Mucosa of stomach (tissue), 1 donor: ENCODE data around the gene AATK.

ENCODE experiments used
- H3K27me3 ChIP-seq: one replicate; pipeline ENCODE4 v1.7.0; 2013; ENCODE audit warnings: mild to moderate bottlenecking, low read length; ENCODE audit not compliant: control insufficient read depth, insufficient read depth
- H3K36me3 ChIP-seq: one replicate; pipeline ENCODE4 v1.7.0; 2013; ENCODE audit warnings: low read length; ENCODE audit not compliant: control insufficient read depth, insufficient read depth
- H3K4me1 ChIP-seq: one replicate; pipeline ENCODE4 v1.7.0; 2013; ENCODE audit warnings: mild to moderate bottlenecking, low read length; ENCODE audit not compliant: control insufficient read depth, insufficient read depth
- H3K4me3 ChIP-seq: one replicate; pipeline ENCODE4 v1.7.0; 2013; ENCODE audit warnings: low read length
- H3K9ac ChIP-seq: one replicate; pipeline ENCODE4 v1.7.0; 2013; ENCODE audit warnings: mild to moderate bottlenecking, low read length, moderate library complexity
- H3K9me3 ChIP-seq: one replicate; pipeline ENCODE4 v1.7.0; 2013; ENCODE audit warnings: mild to moderate bottlenecking, low read length, moderate library complexity; ENCODE audit not compliant: control insufficient read depth
- donor health status: Pancreatic carcinoma.

The AATK gene

GRCh38 chr17:81163051-81163695 lies 2.8 kb downstream of the AATK start:
- peaks cover 30% of the 10 kb centered on the region for H3K27me3 ChIP-seq
- H3K9ac ChIP-seq = no peak overlapping the region

GRCh38 chr17:81162491-81162890 lies 3.5 kb downstream of the AATK start:
- Histone ChIP-seq H3K4me3 (no peak overlapping the region), H3K9me3 (no peaks in the 10 kb centered on the region), H3K4me1 (peaks cover 5% of the 10 kb centered on the region), H3K9ac (no peak overlapping the region), H3K36me3 (no peaks in the 10 kb centered on the region), H3K27me3 (peaks cover 30% of the 10 kb centered on the region)

More at GRCh38 chr17:81163051-81163695, 2.8 kb downstream of the AATK start:
- no peaks in the 10 kb centered on the region for H3K36me3 ChIP-seq
- no peak overlapping the region for H3K4me3 ChIP-seq
- H3K4me1 ChIP-seq = peaks cover 5% of the 10 kb centered on the region
- no peaks in the 10 kb centered on the region for H3K9me3 ChIP-seq

- Histone ChIP-seq H3K9ac (no peak overlapping the region), H3K36me3 (no peaks in the 10 kb centered on the region), H3K4me1 (peaks cover 5% of the 10 kb centered on the region), H3K9me3 (no peaks in the 10 kb centered on the region), H3K27me3 (peaks cover 26% of the 10 kb centered on the region), H3K4me3 (no peak overlapping the region)
Observed at GRCh38 chr17:81161972-81162371, 4.0 kb downstream of the AATK start.

GRCh38 chr17:81161536-81161935 lies 4.5 kb downstream of the AATK start:
- Histone ChIP-seq H3K27me3 (peaks cover 22% of the 10 kb centered on the region), H3K4me1 (peaks cover 5% of the 10 kb centered on the region)

GRCh38 chr17:81160747-81161453 lies 5.1 kb downstream of the AATK start:
- Histone ChIP-seq H3K4me3 (no peak overlapping the region), H3K36me3 (no peaks in the 10 kb centered on the region), H3K9ac (no peak overlapping the region), H3K27me3 (peaks cover 20% of the 10 kb centered on the region), H3K4me1 (peaks cover 5% of the 10 kb centered on the region), H3K9me3 (no peaks in the 10 kb centered on the region)

More at GRCh38 chr17:81161536-81161935, 4.5 kb downstream of the AATK start:
- H3K9ac ChIP-seq = no peak overlapping the region
- H3K9me3 ChIP-seq = no peaks in the 10 kb centered on the region
- H3K4me3 ChIP-seq = no peak overlapping the region
- H3K36me3 ChIP-seq = no peaks in the 10 kb centered on the region

- Histone ChIP-seq H3K4me1 (peaks cover under 1% of the 10 kb centered on the region), H3K9me3 (no peaks in the 10 kb centered on the region), H3K36me3 (no peaks in the 10 kb centered on the region), H3K9ac (no peak overlapping the region), H3K4me3 (no peak overlapping the region), H3K27me3 (peaks cover 15% of the 10 kb centered on the region)
Observed at GRCh38 chr17:81160306-81160705, 5.7 kb downstream of the AATK start.

GRCh38 chr17:81159611-81160265 lies 6.3 kb downstream of the AATK start:
- no peak overlapping the region for H3K4me3 ChIP-seq
- H3K9ac ChIP-seq = no peak overlapping the region
- H3K27me3 ChIP-seq = peaks cover 9% of the 10 kb centered on the region
- H3K36me3 ChIP-seq = no peaks in the 10 kb centered on the region
- H3K4me1 ChIP-seq = no peaks in the 10 kb centered on the region
- no peaks in the 10 kb centered on the region for H3K9me3 ChIP-seq

GRCh38 chr17:81158688-81159590 lies 7.1 kb downstream of the AATK start:
- Histone ChIP-seq H3K9me3 (no peaks in the 10 kb centered on the region), H3K4me1 (no peaks in the 10 kb centered on the region), H3K9ac (no peak overlapping the region), H3K36me3 (no peaks in the 10 kb centered on the region), H3K27me3 (peaks cover 4% of the 10 kb centered on the region), H3K4me3 (no peak overlapping the region)

GRCh38 chr17:81157848-81158687 lies 8.0 kb downstream of the AATK start:
- H3K36me3 ChIP-seq = no peaks in the 10 kb centered on the region
- H3K27me3 ChIP-seq = no peaks in the 10 kb centered on the region
- H3K4me3 ChIP-seq = no peak overlapping the region
- no peaks in the 10 kb centered on the region for H3K4me1 ChIP-seq
- no peak overlapping the region for H3K9ac ChIP-seq
- H3K9me3 ChIP-seq = no peaks in the 10 kb centered on the region

GRCh38 chr17:81156866-81157805 lies 8.9 kb downstream of the AATK start:
- H3K4me1 ChIP-seq = no peaks in the 10 kb centered on the region
- H3K9me3 ChIP-seq = no peaks in the 10 kb centered on the region
- no peak overlapping the region for H3K9ac ChIP-seq
- H3K36me3 ChIP-seq = no peaks in the 10 kb centered on the region
- no peak overlapping the region for H3K4me3 ChIP-seq
- no peaks in the 10 kb centered on the region for H3K27me3 ChIP-seq
